Suprapubic skin (tissue), 4 donors: ENCODE measurements around the gene AMER1.

Source experiments
- CTCF ChIP-seq, 2 donors: fragments of 200-600 bp in 1 of 2; fragments of 450-650 bp in 1 of 2; sonication (generic) in 1 of 2; IDR thresholded peaks; one replicate each; pipeline ENCODE4 v1.5.1; 2016 to 2019; ENCODE audit warnings: antibody characterized with exemption in 2 of 2, mild to moderate bottlenecking in 1 of 2, moderate library complexity in 1 of 2
- EP300 ChIP-seq: sonication (generic); formaldehyde crosslinking; IDR thresholded peaks from one replicate; pipeline ENCODE4 v1.6.1; 2017; ENCODE audit warnings: antibody characterized with exemption
- POLR2A ChIP-seq, 2 donors: fragments of 450-650 bp; IDR thresholded peaks; one replicate each; pipeline ENCODE4 v1.6.1; 2017; ENCODE audit warnings: antibody characterized with exemption in 2 of 2, mild to moderate bottlenecking in 2 of 2, moderate library complexity in 2 of 2
- POLR2AphosphoS5 ChIP-seq, 3 donors: sonication (generic); formaldehyde crosslinking; IDR thresholded peaks; one replicate each; pipeline ENCODE4 v1.6.1; 2017; ENCODE audit warnings: antibody characterized with exemption in 3 of 3

- TF ChIP-seq CTCF (IDR thresholded peaks at IDR 0.05) (no peak), POLR2A (IDR thresholded peaks at IDR 0.05) (no peak), EP300 (no peak), POLR2AphosphoS5 (IDR thresholded peaks at IDR 0.05) (no peak)
Observed at GRCh38 chrX:64188901-64189300, 16.6 kb downstream of the AMER1 start.
